Ovary (tissue), 3 donors: Measurements from ENCODE around the gene CD38.

Source experiments
- EP300 ChIP-seq: sonication (generic); formaldehyde crosslinking; IDR thresholded peaks from one replicate; pipeline ENCODE4 v1.6.1; 2017; ENCODE audit warnings: antibody characterized with exemption
- POLR2A ChIP-seq: fragments of 450-650 bp; IDR thresholded peaks from one replicate; pipeline ENCODE4 v1.6.1; 2017; ENCODE audit warnings: antibody characterized with exemption, mild to moderate bottlenecking, moderate library complexity
- TF ChIP-seq, protein P1 (sequence below), 3 donors: fragments of 450-650 bp in 2 of 3; fragments of 200-600 bp in 1 of 3; IDR thresholded peaks; one replicate each; pipeline versions ENCODE4 v1.5.1 to v1.8.0; 2016 to 2022; ENCODE audit warnings: antibody characterized with exemption in 3 of 3, mild to moderate bottlenecking in 1 of 3
- donor health status: DM: no; HTN: no; CAD: no.

DNA sequence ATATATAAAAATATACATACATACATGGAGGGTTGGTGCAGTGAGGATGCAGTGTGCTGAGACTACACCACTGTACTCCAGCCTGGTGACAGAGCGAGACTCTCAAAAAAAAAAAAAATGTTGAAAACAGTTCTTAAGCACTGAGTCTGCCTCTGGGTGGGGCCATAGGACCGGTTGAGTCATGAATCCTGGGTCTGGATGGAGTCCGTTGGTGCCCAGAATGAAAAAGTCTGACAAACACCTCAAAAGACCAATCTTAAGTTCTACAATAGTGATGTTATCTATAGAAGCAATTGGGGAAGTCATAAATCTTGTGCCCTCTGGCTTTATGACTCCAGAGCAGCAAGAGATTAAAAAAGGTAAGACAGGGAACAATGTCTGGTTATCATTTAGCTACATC lies 90.0 kb downstream of the CD38 start:
- TF ChIP-seq, protein P1, sequence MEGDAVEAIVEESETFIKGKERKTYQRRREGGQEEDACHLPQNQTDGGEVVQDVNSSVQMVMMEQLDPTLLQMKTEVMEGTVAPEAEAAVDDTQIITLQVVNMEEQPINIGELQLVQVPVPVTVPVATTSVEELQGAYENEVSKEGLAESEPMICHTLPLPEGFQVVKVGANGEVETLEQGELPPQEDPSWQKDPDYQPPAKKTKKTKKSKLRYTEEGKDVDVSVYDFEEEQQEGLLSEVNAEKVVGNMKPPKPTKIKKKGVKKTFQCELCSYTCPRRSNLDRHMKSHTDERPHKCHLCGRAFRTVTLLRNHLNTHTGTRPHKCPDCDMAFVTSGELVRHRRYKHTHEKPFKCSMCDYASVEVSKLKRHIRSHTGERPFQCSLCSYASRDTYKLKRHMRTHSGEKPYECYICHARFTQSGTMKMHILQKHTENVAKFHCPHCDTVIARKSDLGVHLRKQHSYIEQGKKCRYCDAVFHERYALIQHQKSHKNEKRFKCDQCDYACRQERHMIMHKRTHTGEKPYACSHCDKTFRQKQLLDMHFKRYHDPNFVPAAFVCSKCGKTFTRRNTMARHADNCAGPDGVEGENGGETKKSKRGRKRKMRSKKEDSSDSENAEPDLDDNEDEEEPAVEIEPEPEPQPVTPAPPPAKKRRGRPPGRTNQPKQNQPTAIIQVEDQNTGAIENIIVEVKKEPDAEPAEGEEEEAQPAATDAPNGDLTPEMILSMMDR (IDR thresholded peaks at IDR 0.05), result no peak
- TF ChIP-seq POLR2A (no peak), EP300 (no peak)
